Measurements from ENCODE around the gene GABRP. TPM values are rescaled to one million over a fixed set of nuclear protein-coding genes. Genes with fewer than 3 reads are reported as not detected.

GABRP gene
- total RNA-seq (2022; extraction: Qiagen RNA extraction), result not detected in 5 replicates

GRCh38 chr5:170783498-170784247 lies at the start of gene GABRP:
TSS of gene GABRP (plus strand) at chr5:170783725. CDS start at chr5:170788616, 4,891 bp downstream.

GRCh38 chr5:170861917-170862766 lies 78.6 kb downstream of the GABRP start, which contains the start of gene RANBP17:
TSS of gene RANBP17 (plus strand) at chr5:170862018.

Other genes with a start within 250 kb of the GABRP start
- gene RANBP17, start 78.3 kb downstream of the GABRP start, total RNA-seq (2022; extraction: Qiagen RNA extraction), result 1.9 to 2.7 TPM (median 2.2 TPM) in 5 replicates

All from A549 treated with Hydrocortisone at 1 μM for 4 hours (cell line).